RKO (cell line): ENCODE results near the gene AKR1D1.
"Not testable (repeated sequence)": the region's sequence is repeated elsewhere in the genome, so short reads cannot be mapped to it uniquely, and the experiment has no call there.

ENCODE experiments used
- DNase-seq: peaks from one replicate; pipeline ENCODE4 v3.0.0-alpha.2; 2016; ENCODE audit warnings: low spot score

Gene AKR1D1

DNA sequence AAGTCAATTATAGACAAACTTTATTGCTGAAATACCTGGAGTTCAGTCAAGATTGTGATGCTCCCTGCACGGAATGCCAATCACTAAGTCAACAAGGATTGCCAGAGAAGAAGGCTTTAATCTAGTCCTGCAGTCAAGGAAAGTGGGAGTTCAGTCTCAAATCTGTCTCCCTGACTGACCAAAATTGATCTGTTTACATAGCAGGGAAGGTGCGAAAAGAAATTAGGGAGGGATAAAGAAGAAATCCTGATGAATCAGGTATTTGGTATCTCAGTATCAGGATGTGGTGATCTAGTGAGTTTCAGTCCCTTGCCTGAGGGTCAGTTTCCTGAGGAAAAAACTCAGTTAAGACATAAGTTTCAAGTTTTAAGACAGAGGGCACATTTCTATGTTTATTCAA is 2.1 kb upstream of the AKR1D1 start:
- no peak for DNase-seq

GRCh38 chr7:138074540-138074939 is 1.7 kb upstream of the AKR1D1 start:
- no peak for DNase-seq

GRCh38 chr7:138075350-138075749 is 909 bp upstream of the AKR1D1 start:
- DNase-seq, result no peak

DNA sequence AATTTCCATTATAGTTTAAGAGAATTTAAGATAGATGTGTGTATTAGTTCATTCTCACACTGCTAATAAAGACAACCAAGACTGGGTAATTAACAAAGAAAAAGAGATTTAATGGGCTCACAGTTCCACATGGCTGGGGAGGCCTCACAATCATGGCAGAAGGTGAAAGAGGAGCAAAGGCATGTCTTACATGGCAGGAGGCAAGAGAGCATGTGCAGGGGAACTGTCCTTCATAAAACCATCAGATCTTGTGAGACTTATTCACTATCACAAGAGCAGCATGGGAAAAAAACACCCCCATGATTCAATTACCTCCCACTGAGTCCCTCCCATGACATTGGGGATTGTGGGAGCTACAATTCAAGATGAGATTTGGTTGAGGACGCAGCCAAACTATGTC is 473 bp upstream of the AKR1D1 start:
- DNase-seq, result not testable (repeated sequence)

- peak; percentile 40 for DNase-seq
Observed at GRCh38 chr7:138077809-138078208, 1.6 kb downstream of the AKR1D1 start.

GRCh38 chr7:138079137-138079536 is 2.9 kb downstream of the AKR1D1 start:
- DNase-seq, result no peak

DNA sequence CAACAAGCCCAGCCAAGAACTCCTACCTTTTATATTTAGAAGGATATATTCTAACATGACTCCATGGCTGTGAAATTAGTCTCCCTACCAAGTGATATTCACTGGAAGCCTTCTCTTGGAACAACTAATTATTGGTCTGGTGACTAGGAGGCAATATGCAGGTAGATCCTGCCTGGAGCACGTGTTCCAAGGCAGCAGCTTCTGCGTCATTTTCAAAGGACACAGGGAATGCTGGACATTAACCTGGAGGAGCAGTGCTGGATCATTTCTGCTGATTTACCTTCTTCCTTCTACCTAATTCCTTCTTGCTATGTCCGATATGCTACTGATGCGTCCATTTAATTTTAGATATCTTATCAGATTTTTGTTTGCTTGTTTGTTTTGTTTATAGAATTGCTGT is 5.6 kb downstream of the AKR1D1 start:
- no peak for DNase-seq

GRCh38 chr7:138083859-138084258 is 7.6 kb downstream of the AKR1D1 start:
- DNase-seq, result no peak

DNA sequence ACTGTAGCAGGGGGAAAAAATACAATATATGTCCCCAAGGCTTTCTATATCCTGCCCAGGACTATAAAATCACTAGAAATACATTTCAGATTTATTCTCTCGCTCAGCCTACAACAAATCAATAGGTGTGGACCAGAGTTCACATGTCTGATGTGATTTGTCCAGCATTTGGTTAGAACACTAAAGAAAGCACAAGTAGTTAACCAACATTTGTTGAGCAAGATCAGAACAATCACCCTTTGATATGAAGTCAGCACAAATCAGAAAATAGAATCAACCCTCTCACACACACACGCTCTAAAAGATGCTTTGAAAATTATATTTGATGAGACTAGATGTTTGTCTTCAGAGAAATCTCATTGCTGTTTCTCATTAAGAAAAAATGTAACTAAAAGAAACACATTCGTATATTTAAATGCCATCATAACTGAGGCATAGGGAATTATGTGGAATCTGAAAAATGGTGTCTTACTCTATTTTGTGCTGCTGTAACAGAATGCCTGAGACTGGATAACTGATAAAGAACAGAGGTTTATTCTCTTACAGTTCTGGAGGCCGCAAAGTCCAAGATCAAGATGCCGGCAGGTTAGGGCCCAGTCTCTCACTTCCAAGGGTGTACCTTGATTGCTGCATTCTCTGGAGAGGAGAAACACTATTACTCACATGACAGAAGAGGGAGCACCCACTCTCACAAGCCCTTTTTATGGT is 10.5 kb downstream of the AKR1D1 start:
- DNase-seq, result no peak

DNA sequence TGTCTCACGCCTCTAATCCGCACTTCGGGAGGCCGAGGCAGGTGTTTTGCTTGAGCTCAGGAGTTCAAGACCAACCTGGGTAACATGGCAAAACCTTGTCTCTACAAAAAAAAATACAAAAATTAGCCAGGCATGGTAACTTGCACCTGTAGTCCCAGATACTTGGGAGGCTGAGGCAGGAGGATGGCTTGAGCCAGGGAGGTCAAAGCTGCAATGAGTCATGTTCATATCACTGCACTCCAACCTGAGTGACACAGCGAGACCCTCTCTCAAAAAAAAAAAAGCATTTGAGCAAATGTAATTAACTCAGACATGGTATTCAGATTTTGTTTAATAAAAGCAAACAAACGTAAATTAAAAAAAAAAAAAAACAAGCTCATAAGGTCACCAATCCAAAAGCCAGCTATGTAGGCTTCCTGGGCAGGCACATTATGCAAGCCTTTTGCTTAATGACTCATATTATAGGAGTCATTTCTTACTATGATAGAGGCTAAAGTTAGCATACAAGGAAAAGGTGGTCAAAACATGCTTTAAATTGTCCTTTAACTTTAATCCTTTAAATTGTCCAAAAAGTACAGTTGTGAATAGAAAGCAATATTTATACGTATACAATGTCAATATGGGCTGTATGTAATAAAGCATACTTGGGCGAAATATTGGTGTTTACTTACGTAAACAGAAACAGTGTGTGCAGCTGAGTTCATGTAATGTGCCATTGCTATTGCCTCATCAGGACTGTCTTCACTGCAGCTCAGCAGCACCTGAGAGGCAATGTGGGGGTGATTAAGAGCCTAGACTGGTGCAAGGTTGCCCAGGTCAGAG is 13.0 kb downstream of the AKR1D1 start:
- DNase-seq, result peak; percentile 73

- DNase-seq, result peak; percentile 40
Observed at GRCh38 chr7:138091032-138091431, 14.8 kb downstream of the AKR1D1 start.

GRCh38 chr7:138091840-138092239 is 15.6 kb downstream of the AKR1D1 start:
- DNase-seq, result not testable (repeated sequence)

GRCh38 chr7:138092486-138093028 is 16.3 kb downstream of the AKR1D1 start:
- DNase-seq, result peak; percentile 23

DNA sequence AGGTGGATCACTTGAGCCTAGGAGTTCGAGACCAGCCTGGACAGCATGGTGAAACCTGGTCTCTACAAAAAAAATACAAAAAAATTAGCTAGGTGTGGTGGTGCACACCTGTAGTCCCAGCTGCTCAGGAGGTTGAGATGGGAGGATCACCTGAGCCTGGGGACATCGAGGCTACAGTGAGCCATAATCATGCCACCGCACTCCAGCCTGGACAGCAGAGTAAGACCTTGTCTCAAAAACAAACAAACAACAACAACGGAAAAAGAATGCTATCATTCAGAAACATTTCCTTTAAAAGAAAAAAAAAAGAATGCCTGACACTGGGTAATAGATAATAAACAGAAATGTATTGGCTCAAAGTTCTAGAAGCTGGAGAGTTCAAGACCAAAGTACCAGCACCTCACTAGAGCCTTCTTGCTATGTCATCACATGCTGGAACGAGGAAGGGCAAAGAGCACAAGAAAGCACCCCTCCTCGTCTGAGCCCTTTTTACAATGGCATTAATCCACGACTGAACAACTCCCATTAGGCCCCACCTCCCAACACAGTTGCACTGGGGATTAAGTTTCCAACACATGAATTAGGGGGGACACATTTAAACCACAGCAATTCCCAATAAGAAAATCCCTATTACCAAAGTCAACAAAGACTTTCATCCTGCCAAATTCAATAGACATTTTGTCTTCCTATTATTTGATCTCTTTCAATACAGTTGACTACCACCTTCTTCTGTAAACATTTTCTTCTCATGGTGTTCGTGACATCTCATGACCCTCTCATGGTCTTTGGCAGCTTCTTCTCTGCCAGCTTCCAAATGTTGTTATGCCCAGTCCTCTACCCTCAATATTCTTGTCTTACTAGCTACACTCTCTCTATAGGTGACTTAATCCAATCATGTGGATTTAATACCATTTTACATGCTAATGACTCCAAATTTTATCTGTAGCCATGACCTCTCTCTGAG is 20.0 kb downstream of the AKR1D1 start:
- DNase-seq, result no peak

- peak; percentile 56 for DNase-seq
Observed at GRCh38 chr7:138097064-138097741, 20.9 kb downstream of the AKR1D1 start.

- DNase-seq, result no peak
Observed at GRCh38 chr7:138099813-138100212, 23.6 kb downstream of the AKR1D1 start.

GRCh38 chr7:138105221-138105620 is 29.0 kb downstream of the AKR1D1 start:
- no peak for DNase-seq

DNA sequence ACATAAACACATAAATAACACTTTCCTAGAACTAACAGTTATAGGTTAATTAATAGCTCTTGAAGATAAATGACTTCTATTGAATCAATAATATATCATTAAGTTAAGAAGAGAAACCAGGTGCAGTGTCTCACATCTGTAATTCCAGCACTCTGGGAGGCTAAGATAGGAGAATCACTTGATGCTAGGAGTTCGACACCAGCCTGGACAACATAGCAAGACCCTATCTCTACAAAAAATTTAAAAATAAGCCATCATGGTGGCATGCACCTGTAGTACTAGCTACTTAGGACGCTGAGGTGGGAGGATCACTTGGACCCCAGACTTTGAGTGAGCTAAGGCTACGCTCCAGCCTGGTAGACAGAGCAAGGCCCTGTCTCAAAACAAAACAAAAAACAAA is 38.8 kb downstream of the AKR1D1 start:
- DNase-seq, result no peak

GRCh38 chr7:138116141-138116540 is 39.9 kb downstream of the AKR1D1 start:
- DNase-seq, result peak; percentile 43

DNA sequence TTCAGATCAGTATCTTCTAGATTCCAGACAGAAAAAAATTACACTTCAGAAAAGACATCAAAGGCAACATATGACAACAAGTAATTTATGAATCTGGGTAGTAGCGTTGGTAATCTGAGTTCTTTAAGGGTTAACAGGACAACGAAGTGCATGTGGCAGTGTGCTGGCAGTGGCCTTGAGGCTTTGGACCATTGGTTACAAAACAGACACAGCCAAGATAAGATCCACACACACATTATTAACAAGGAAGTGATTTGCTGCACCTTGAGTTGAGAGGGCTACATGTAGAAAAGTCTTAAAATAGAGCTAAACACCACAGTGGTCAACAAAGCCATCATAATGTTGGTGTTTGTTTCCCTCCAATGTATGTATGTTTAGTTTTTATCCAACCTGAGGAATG is 40.6 kb downstream of the AKR1D1 start:
- DNase-seq, result no peak

- DNase-seq, result no peak
Observed at GRCh38 chr7:138120140-138120827, 44.0 kb downstream of the AKR1D1 start.
